Measurements from ENCODE around the gene SMTNL1. TPM values are rescaled to one million over a fixed set of nuclear protein-coding genes. Genes with fewer than 3 reads are reported as not detected.
"Not testable (repeated sequence)": the region's sequence is repeated elsewhere in the genome, so short reads cannot be mapped to it uniquely, and the experiment has no call there.

SMTNL1 gene
- total and polyA plus RNA-seq, 2 experiments from 2014 or later: 0.89 TPM; not detected in 1

DNA sequence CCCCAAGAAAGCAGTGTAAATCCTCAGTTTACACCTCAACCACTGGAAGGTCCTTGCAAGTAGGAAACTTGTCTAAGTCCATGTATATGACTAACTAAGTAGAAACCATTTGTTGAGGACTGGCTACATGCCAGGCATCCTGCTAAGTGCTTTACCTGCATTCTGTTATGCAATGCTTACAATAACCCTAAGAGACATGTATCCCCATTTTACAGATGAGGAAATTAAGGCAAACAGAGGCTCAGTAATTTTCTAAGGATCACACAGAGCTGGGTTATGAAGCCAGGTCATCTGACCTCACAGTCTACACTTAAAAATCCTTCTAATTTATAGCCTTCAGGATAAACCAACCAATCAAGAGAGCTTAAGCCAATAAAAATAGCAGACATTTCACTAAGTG lies 8.4 kb upstream of the SMTNL1 start:
- Histone ChIP-seq H3K27ac (no peak overlapping the region), H3K36me3 (no peaks in the 10 kb centered on the region), H3K27me3 (no peaks in the 10 kb centered on the region), H3K4me1 (ENCODE audit: low read depth) (no peaks in the 10 kb centered on the region), H3K4me3 (no peak overlapping the region), H3K9me3 (ENCODE audit: low read depth) (no peaks in the 10 kb centered on the region)
- TF ChIP-seq, protein P1, sequence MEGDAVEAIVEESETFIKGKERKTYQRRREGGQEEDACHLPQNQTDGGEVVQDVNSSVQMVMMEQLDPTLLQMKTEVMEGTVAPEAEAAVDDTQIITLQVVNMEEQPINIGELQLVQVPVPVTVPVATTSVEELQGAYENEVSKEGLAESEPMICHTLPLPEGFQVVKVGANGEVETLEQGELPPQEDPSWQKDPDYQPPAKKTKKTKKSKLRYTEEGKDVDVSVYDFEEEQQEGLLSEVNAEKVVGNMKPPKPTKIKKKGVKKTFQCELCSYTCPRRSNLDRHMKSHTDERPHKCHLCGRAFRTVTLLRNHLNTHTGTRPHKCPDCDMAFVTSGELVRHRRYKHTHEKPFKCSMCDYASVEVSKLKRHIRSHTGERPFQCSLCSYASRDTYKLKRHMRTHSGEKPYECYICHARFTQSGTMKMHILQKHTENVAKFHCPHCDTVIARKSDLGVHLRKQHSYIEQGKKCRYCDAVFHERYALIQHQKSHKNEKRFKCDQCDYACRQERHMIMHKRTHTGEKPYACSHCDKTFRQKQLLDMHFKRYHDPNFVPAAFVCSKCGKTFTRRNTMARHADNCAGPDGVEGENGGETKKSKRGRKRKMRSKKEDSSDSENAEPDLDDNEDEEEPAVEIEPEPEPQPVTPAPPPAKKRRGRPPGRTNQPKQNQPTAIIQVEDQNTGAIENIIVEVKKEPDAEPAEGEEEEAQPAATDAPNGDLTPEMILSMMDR (IDR thresholded peaks at IDR 0.05; ENCODE audit: low read depth, low read length): no peak
- DNase-seq (ENCODE audit: low read depth in 1 of 2, low spot score in 1 of 2): no peak

DNA sequence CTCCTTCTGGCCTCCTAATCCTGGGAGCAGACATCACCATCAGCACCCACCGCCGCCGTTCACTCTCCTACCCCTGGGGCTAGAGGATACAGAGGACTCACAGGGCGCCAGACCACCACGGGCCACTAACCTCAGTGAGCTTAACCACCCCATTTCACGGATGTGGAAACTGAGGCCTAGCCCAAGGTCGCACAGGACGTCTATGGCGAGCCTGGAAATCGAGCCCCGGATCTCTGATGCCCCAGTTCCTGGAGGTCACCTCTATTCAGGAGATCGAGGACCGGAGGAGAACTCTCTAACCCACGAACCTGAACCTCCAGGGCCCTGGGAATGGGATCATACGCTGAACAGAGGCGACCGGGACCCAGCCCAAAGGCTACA lies 7.2 kb upstream of the SMTNL1 start:
- H3K4me3 ChIP-seq: peak overlapping the region; percentile 86
- TF ChIP-seq, protein P1 (IDR thresholded peaks at IDR 0.05; ENCODE audit: low read depth, low read length): no peak
- DNase-seq (ENCODE audit: low read depth in 1 of 2, low spot score in 1 of 2): no peak
- no peaks in the 10 kb centered on the region for H3K27me3 ChIP-seq
- H3K4me1 ChIP-seq (ENCODE audit: low read depth): no peaks in the 10 kb centered on the region
- no peaks in the 10 kb centered on the region for H3K9me3 ChIP-seq (ENCODE audit: low read depth)
- H3K36me3 ChIP-seq: no peaks in the 10 kb centered on the region
- H3K27ac ChIP-seq: no peak overlapping the region

DNA sequence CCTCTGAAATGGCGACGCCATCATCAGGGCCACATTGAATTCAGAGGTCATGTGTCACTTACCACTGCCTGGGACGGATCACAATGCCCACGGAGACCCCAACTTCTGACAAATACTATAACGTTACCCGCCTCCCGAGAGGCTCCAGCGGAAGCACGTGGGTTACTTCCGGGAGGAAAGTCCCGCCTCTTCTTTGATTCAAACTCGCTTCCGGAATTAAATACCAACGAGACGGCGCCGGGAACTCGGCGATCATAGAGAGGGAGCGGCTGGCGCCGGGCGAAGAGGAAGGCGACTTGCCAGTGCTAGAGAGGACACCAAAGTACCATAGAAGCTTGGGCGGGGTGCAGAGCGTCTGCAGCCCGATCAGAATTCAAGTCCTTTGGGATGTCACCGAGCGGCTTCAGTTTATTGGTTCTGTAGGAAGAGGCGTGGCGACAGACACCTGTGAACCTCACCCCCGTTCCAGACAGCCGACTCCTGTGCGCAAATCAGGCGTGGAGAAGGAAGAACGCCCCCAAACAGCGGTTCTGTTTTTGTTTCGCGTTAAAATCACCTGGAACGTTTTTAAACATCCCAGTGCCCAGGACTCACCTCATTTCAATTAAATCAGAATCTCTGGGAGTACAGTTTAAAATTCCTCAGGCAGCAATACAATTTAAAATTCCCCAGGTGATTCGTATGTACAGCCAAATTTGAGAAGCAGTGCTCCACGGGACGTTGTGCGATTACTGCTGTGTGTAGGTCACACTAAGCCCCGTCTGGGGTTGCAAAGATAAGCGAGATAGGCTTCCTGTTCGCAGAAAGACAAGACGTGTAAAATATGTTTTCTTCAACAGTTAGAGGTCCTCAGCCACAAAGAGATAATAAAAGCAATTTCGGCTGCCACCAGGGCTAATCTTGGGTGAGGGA lies 6.5 kb upstream of the SMTNL1 start, which contains the start of gene TIMM10:
TIMM10 (minus strand) TSS at position 159 of the 912 bp plus-strand sequence. CDS start 565 bp downstream, outside the sequence.
- Histone ChIP-seq H3K9me3 (ENCODE audit: low read depth) (no peaks in the 10 kb centered on the region), H3K36me3 (no peaks in the 10 kb centered on the region), H3K4me1 (ENCODE audit: low read depth) (no peaks in the 10 kb centered on the region), H3K27me3 (no peaks in the 10 kb centered on the region), H3K4me3 (peak within 1 kb of the TSS; percentile 86), H3K27ac (peak within 1 kb of the TSS; percentile 47)
- peak; percentile 97 to 99 for DNase-seq (ENCODE audit: low read depth in 1 of 2, low spot score in 1 of 2)
- TF ChIP-seq, protein P1 (IDR thresholded peaks at IDR 0.05; ENCODE audit: low read depth, low read length): no peak

DNA sequence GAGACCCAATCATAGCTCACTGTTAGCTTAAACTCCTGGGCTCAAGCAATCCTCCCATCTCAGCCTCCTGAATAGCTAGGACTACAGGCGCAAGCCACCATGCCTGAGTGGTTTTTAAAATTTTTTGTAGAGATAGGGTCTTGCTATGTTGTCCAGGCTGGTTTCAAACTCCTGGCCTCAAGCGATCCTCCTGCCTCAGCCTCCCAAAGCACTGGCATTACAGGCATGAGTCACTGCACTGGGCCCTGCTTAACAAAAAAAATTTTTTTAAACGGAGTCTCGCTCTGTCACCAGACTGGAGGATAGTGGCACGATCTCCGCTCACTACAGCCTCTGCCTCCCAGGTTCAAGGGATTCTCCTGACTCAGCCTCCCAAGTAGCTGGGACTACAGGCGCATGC lies 2.9 kb upstream of the SMTNL1 start:
- H3K36me3 ChIP-seq; H3K9me3 ChIP-seq (ENCODE audit: low read depth); H3K27ac ChIP-seq; H3K4me3 ChIP-seq; DNase-seq (ENCODE audit: low read depth in 1 of 2, low spot score in 1 of 2); H3K4me1 ChIP-seq (ENCODE audit: low read depth); H3K27me3 ChIP-seq: not testable (repeated sequence)

DNA sequence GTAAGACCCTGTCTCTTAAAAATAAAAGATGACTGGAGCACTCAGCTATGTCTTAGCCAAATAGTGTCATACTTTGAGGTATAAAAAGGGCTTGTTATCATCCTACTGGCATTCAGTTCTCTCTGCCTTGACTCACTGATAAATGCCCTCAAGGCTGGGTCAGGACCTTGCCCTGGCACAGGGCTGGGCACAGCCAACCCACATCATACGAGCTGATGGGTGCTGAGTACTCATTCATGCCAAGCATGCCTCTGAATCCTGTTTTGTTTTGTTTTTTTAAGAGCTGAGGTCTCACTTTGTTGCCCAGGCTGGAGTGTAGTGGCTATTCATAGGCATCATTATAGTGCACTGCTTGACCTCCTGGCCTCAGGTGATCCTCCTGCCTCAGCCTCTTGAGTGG lies 1.9 kb downstream of the SMTNL1 start:
- DNase-seq (ENCODE audit: low read depth in 1 of 2, low spot score in 1 of 2): no peak
- Histone ChIP-seq H3K9me3 (ENCODE audit: low read depth) (no peaks in the 10 kb centered on the region), H3K27ac (no peak overlapping the region), H3K27me3 (no peaks in the 10 kb centered on the region), H3K36me3 (no peaks in the 10 kb centered on the region), H3K4me3 (no peak overlapping the region), H3K4me1 (ENCODE audit: low read depth) (peaks cover 7% of the 10 kb centered on the region)
- TF ChIP-seq, protein P1 (IDR thresholded peaks at IDR 0.05; ENCODE audit: low read depth, low read length): no peak

DNA sequence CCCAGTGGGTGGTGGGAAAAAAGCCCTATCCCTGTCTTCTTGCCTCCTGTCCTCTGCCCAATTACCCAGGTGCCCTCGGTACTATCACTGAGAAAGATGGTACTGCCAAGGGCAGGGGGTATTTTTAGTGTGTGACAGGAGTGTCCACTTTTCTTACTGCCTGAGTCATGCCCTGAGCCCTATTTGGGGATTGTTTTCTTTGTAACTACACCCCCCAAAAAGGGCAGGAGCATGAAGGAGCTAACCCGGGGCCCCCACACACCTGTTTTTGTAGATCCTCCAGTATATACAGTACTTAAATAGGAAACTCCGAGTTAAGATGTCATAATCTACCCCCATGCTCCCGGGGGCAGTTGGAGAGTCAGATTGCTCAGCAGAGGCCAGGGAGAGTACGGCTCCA lies 3.8 kb downstream of the SMTNL1 start:
- no peak for DNase-seq (ENCODE audit: low read depth in 1 of 2, low spot score in 1 of 2)
- no peak overlapping the region for H3K4me3 ChIP-seq
- no peaks in the 10 kb centered on the region for H3K27me3 ChIP-seq
- no peaks in the 10 kb centered on the region for H3K9me3 ChIP-seq (ENCODE audit: low read depth)
- H3K27ac ChIP-seq: no peak overlapping the region
- H3K4me1 ChIP-seq (ENCODE audit: low read depth): peaks cover 7% of the 10 kb centered on the region
- TF ChIP-seq, protein P1 (IDR thresholded peaks at IDR 0.05; ENCODE audit: low read depth, low read length): no peak
- H3K36me3 ChIP-seq: no peaks in the 10 kb centered on the region

All from cardiac muscle cell (in vitro differentiated cells and primary cell).